ENCODE data around the gene MEOX2.

MEOX2 gene

DNA sequence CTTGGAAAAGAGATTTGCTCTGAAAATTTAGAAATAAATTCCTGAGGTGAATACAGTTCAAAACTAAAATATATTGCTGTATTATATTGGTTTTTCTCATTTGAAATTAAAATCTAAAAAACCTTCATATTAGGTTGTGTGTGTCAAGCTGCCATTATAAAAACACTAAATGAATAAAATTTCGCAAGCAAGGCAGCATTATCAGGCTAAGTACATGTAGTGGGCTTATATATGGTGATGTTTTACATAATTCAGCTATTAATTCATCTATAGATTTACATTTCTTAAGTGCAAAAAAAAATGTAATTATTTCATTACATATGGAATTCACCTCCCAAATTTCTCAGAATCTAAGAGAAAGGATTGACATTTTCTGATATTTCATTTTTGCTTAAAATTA lies 5.3 kb downstream of the MEOX2 start:
- Histone ChIP-seq H3K4me3 (peak overlapping the region; percentile 67 to 72), H3K4me1 (peaks cover 0 to 11% (median 3%) of the 10 kb centered on the region in 4 donors), H3K36me3 (no peaks in the 10 kb centered on the region), H3K27me3 (peaks cover 0 to 3% of the 10 kb centered on the region in 2 donors), H3K9me3 (no peaks in the 10 kb centered on the region), H3K27ac (peak overlapping the region; percentile 12 to 87)
- no peak for DNase-seq
- intact Hi-C loops (cut with DNase I; ENCODE audit: low total_unique reads), result no loop called here
- TF ChIP-seq, protein P1, sequence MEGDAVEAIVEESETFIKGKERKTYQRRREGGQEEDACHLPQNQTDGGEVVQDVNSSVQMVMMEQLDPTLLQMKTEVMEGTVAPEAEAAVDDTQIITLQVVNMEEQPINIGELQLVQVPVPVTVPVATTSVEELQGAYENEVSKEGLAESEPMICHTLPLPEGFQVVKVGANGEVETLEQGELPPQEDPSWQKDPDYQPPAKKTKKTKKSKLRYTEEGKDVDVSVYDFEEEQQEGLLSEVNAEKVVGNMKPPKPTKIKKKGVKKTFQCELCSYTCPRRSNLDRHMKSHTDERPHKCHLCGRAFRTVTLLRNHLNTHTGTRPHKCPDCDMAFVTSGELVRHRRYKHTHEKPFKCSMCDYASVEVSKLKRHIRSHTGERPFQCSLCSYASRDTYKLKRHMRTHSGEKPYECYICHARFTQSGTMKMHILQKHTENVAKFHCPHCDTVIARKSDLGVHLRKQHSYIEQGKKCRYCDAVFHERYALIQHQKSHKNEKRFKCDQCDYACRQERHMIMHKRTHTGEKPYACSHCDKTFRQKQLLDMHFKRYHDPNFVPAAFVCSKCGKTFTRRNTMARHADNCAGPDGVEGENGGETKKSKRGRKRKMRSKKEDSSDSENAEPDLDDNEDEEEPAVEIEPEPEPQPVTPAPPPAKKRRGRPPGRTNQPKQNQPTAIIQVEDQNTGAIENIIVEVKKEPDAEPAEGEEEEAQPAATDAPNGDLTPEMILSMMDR (IDR thresholded peaks at IDR 0.05), result no peak

DNA sequence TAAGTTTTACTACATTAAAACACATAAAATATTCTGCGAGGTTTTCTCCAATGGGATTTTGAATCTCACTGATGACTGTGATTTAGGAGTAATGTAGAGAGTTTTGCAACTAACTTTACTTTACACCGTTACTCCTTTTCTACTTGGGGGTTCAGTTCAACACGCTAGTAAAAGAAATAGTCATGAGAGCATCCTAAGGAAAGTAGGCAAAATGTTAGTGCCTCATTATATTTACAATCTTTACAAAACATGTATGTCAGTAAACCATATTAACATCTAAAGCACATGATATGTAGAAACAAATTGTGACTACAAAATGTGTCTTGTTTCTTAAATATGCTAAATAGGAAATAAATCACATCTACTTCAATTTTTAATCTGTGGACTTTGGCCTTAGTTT lies 6.0 kb downstream of the MEOX2 start:
- Histone ChIP-seq H3K36me3 (no peaks in the 10 kb centered on the region), H3K27ac (peak overlapping the region; percentile 37 to 87), H3K9me3 (no peaks in the 10 kb centered on the region), H3K4me1 (peaks cover 0 to 4% (median under 1%) of the 10 kb centered on the region in 4 donors), H3K27me3 (no peaks in the 10 kb centered on the region), H3K4me3 (peak overlapping the region; percentile 12 to 16)
- TF ChIP-seq, protein P1 (IDR thresholded peaks at IDR 0.05), result no peak
- DNase-seq, result no peak
- intact Hi-C loops (cut with DNase I; ENCODE audit: low total_unique reads), result no loop called here

DNA sequence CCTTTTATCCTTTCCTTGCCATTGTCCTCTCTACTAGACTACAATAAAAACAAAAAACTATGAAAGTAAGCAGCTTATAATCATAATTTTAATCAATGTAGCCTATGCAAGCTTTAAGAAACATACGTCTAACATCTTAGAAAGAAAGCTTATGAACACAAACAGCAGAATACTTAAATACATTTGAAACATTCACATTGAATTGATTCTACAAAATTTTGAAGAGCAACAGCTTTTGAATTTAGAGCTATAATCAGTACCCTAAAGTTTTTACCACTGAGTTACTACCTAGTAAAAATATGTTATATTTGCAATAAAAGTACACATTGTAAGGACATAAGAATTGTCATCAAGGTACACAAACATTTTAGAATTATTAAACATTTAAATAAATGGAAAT lies 7.2 kb downstream of the MEOX2 start:
- no peak for DNase-seq
- H3K4me1 ChIP-seq, result no peaks in the 10 kb centered on the region
- no peaks in the 10 kb centered on the region for H3K36me3 ChIP-seq
- TF ChIP-seq, protein P1 (IDR thresholded peaks at IDR 0.05), result no peak
- intact Hi-C loops (cut with DNase I; ENCODE audit: low total_unique reads), result no loop called here
- H3K4me3 ChIP-seq, result peak overlapping the region; percentile 1 to 20
- no peaks in the 10 kb centered on the region for H3K27me3 ChIP-seq
- H3K9me3 ChIP-seq, result no peaks in the 10 kb centered on the region
- H3K27ac ChIP-seq, result peak overlapping the region; percentile 9 to 87

DNA sequence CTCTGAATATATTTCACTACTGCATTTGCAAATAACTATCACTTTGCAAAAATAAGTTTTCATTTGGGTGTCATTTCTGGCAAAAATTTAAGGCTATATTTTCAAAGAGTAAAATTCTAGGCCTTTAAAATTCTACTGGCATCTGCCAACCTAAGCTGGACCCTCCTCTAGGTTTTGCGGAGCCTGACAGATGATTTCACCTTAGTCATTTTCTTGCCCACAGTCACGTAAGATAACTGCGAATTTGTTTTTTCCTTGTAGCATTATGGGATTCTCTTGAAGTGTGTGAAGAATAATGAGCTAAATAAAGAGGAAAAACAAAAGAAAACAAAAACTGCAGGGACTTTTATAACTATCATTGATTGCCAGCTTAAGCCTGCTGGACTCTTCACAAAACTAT lies 7.8 kb downstream of the MEOX2 start:
- Histone ChIP-seq H3K27me3 (no peaks in the 10 kb centered on the region), H3K36me3 (no peaks in the 10 kb centered on the region), H3K4me3 (peak overlapping the region; percentile 1 to 20), H3K27ac (peak overlapping the region; percentile 42 to 87), H3K9me3 (no peaks in the 10 kb centered on the region), H3K4me1 (no peaks in the 10 kb centered on the region)
- TF ChIP-seq, protein P1 (IDR thresholded peaks at IDR 0.05), result no peak
- DNase-seq, result no peak
- intact Hi-C loops (cut with DNase I; ENCODE audit: low total_unique reads), result no loop called here

DNA sequence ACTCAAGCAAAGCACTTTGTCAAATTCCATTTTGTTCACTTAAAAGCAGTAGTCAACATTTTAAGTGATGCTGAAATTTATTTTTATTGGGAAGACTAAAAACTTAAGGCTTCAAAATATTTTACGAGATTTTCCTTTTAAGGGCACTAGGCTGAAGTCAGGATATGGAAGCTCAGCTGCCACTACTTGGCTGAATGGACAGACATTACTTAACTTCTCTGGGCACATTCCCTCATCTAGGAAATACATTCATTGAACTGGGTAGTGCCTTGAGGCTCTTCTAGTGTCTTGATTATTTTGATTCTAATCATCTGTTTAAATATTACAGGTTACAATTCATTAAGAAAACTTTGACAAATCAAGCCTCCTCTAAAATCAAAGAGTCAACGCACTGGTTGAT lies 11.1 kb downstream of the MEOX2 start:
- no peaks in the 10 kb centered on the region for H3K27me3 ChIP-seq
- no peak for DNase-seq
- intact Hi-C loops (cut with DNase I; ENCODE audit: low total_unique reads), result no loop called here
- TF ChIP-seq, protein P1 (IDR thresholded peaks at IDR 0.05), result no peak
- no peaks in the 10 kb centered on the region for H3K9me3 ChIP-seq
- H3K27ac ChIP-seq, result peak overlapping the region; percentile 34 to 43
- H3K4me3 ChIP-seq, result no peak overlapping the region
- H3K36me3 ChIP-seq, result no peaks in the 10 kb centered on the region
- H3K4me1 ChIP-seq, result no peaks in the 10 kb centered on the region

DNA sequence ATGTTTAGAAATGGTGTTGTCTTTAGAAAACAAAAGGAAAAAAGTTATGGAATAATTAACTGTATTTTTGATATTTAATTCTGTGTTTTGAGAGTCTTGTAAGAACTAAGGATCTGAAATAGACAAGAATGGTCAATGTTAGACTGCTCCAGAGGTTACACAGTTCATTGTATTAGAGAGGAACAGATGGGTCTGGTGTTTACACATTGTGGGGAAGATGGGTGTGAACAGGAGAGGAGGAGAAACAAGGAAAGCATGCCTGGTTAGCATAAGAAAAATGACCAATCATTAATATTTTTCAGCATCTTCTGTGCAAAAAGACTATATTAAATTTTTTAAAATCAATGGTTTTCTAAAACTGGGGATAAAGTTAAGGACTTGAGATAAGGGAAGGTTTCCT lies 11.9 kb downstream of the MEOX2 start:
- Histone ChIP-seq H3K4me1 (no peaks in the 10 kb centered on the region), H3K27ac (peak overlapping the region; percentile 34 to 43), H3K27me3 (no peaks in the 10 kb centered on the region), H3K4me3 (no peak overlapping the region), H3K36me3 (no peaks in the 10 kb centered on the region), H3K9me3 (no peaks in the 10 kb centered on the region)
- DNase-seq, result no peak
- intact Hi-C loops (cut with DNase I; ENCODE audit: low total_unique reads), result no loop called here
- TF ChIP-seq, protein P1 (IDR thresholded peaks at IDR 0.05), result no peak

All from tibial artery (tissue), 4 donors.